Transverse colon (tissue), 4 donors: ENCODE results near the gene SPPL2C.

Experiments used
- CTCF ChIP-seq, 5 experiments: fragments of 200-600 bp in 3 of 5; fragments of 450-650 bp in 2 of 5; sonication (generic) in 3 of 5; IDR thresholded peaks; 1 replicate in 2 of 5; 2 replicates in 3 of 5; pipeline ENCODE4 v1.5.1; 2016 to 2017; ENCODE audit warnings: antibody characterized with exemption in 5 of 5, inconsistent platforms in 3 of 5, mild to moderate bottlenecking in 2 of 5, moderate library complexity in 1 of 5
- POLR2A ChIP-seq: fragments of 450-650 bp; IDR thresholded peaks from one replicate; pipeline ENCODE4 v1.6.1; 2016; ENCODE audit warnings: antibody characterized with exemption, mild to moderate bottlenecking, moderate library complexity
- POLR2AphosphoS5 ChIP-seq, 3 donors: sonication (generic); formaldehyde crosslinking; IDR thresholded peaks; one replicate each; pipeline ENCODE4 v1.6.1; 2016; ENCODE audit warnings: antibody characterized with exemption in 3 of 3

GRCh38 chr17:45835481-45835880 lies 9.2 kb upstream of the SPPL2C start:
- TF ChIP-seq POLR2AphosphoS5 (IDR thresholded peaks at IDR 0.05) (no peak), POLR2A (no peak), CTCF (IDR thresholded peaks at IDR 0.05) (no peak)
